GM21576 (cell line): ENCODE results near the gene MED27.

Experiments used
- ATAC-seq: cut with Tn5 transposase; IDR thresholded peaks from one replicate; pipeline ENCODE4 v1.9.1; 2021; ENCODE audit warnings: mild to moderate bottlenecking, moderate library complexity; ENCODE audit not compliant: unreplicated experiment

MED27 gene

DNA sequence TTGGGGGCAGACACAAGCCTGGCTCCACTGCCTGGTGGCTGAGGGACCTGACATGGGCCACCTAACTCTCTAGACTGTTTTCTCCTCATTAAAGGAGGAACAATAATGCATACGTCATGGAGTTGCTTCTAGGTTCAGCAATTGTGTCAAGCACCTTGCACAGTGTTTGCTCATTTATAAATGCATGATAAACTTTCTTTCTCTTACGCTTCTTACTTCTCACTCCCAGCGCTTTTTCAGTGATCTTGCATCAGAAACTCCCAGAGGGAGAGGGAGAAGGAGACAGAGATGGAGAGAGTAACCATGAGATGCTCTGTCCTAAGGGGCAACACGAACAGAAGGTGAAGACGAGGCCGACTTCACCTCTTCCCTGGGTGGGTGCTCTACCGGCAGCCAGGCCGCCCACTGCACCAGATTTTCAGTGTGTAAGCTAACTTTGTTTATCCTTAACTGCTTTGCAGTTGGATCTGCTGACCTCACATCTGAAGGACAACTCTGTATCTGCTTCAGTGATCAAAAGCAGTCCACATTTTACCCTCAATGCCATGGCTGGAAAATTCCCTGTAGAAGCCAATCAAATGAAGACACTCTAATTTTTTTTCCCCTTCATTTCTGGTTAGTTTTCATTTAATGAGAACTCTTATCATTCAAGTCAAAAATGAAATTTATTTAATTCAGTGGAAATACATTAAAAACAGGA lies 35.3 kb downstream of the MED27 start:
- no peak for ATAC-seq

DNA sequence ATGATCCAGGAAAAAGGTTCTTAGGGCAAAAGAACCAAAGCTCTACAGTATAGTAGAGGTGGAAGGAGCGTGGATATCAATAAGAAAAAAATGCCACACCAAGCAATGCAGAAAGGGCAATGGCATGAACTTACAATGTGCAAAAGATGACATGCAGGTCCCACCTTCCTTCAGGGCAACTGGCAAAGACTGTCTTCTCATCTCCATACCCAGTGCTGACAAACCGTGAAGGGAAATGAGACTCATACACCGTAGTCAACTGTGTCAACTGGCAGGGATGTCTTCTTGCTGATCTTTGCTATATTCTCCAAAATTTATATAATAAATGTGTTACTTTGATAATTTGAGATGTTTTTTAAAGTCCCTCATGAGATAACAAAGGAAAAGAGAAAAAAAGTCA lies 36.0 kb downstream of the MED27 start:
- no peak for ATAC-seq

DNA sequence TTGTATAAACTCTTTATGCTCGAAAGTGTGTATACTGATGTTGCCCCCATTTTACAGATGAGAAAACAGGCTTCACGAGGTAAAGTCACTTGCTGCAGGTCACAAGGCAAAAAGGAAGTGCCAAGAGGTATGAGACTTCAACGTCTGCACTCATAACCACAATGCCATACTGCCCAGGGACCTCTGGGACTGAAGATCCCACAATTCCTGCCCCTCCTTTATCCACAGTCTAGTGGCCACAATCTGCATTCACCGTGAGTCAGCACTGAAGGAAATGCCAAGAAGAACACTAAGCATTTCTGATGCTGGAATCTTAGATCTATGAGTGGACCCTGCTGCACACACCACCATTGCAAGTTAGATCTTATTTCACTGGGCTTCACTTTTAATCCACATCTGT lies 37.3 kb downstream of the MED27 start:
- ATAC-seq = no peak

DNA sequence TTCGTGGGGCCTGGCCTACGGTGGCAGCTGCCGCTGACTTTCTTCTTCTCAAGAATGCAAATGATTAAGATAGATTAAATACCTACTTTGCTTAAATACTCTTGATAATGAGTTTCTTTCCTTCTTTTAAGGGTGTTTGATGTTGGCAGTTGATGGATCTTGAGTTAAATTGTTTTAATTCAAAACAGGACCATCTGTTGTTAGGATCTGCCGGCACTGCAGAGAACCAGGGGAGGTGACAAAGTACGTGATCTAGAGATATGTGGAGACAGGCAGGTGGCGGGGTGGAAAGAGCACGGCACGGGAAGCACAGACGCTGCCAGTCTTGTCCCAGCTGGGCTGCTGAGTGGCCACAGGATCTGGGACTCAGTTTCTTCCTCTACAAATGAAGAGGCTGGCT lies 37.9 kb downstream of the MED27 start:
- ATAC-seq = no peak

DNA sequence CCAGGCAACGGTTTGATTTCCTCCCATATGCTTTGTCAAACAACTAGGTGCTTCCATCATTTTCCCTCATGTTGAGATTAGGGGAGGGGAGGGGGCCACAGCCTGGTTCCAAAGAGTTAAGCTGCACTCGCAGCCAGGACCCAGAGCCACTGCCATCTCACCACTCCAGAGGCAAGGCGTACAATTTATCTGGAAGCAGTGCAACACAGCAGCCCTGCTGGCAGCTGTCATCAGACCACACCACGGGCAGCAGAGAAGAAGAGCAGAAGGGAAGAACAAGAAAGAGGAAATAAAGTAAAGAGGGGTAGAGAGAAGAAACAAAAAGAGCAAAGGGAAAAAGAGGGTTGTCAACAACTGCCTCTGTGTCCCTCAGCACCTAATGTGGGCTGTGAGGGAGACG lies 38.9 kb downstream of the MED27 start:
- ATAC-seq = no peak

DNA sequence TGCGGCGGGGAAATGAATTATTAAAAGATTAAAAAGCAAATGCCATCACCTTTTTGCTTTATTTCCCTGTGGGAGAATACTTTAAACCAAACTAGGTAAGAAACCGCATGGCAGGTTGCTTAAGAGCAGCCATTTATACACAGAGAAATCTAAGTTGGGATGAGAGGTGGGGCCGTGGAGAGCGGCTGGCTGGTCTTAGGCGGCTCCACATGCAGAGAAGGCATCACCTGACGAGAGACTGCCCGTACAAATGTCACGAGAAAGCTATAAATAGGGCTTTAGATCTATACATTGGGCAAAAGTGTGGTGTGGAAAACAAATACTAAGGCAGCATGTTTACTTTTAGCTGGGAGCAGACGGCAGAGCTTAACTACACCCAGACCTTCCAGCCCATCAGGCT lies 39.4 kb downstream of the MED27 start:
- ATAC-seq = no peak

DNA sequence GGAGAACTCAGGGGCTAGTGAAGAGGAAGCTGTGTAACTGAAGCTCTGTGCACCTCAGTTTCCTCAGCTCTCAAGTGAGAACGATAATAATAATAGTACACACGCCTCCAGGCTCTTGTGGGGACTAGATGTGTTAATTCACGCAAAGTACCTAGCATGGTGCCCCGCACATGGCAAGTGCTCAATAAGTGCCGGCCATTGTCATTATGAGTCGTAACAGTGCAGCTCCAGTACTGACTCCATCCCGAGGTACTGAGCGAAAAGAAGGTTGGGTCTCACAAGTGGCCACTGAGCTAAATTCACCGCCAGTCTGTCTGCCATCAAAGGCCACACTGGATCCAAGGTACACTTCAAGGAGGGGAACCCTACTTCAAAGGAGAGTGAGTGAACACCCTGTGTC lies 40.4 kb downstream of the MED27 start:
- no peak for ATAC-seq

DNA sequence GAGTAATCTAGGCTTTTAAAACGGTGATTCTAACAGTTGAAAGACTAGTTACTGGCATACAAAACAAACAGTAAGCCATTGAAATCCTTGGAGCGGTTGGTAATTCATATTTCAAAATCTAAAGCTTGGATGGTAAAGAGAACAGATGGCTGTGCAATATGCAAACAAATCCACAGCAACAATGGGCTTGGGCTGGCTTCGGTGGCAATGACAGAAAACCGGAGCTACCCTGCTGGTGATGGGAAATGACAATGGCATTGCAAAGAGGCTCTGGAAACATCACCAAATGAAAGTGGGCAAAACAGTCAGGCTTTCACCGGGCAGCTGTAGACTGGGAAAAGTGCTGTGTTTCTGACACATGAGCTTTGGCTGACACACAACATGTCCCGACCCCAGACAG lies 42.2 kb downstream of the MED27 start:
- no peak for ATAC-seq

DNA sequence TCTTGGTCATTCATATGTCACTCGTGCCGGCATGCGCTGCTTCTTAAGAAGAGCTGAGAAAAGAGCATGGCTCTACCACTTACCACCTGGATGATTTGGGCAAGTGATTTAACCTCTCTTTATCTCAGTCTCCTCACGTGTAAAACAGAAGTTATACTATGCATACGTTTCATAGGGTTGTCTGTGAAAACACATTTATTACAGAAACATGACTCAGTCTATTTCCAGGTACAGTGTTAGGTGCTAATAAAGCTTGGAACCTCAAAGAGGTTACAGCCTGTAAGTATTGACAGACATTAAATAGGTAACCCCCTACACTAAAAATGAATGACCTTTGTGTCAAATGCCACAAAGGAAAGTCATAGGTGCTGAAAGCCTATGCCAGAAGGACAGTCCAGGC lies 43.1 kb downstream of the MED27 start:
- no peak for ATAC-seq

DNA sequence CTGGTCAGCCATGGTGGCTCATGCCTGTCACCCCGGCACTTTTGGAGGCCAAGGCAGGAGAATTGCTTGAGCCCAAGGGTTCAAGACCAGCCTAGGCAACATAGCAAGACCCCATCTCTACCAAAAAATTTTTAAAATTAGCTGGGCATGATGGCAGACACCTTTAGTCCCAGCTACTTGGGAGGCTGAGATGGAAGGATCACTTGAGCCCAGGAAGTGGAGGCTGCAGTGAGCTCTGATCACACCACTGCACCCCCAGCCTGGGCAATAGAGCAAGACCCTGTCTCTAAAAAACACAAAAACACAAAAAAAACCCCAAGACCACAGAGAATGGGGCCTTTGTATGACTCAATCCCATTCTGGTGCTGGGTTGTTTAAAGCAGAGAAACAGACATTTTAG lies 44.0 kb downstream of the MED27 start:
- no peak for ATAC-seq

DNA sequence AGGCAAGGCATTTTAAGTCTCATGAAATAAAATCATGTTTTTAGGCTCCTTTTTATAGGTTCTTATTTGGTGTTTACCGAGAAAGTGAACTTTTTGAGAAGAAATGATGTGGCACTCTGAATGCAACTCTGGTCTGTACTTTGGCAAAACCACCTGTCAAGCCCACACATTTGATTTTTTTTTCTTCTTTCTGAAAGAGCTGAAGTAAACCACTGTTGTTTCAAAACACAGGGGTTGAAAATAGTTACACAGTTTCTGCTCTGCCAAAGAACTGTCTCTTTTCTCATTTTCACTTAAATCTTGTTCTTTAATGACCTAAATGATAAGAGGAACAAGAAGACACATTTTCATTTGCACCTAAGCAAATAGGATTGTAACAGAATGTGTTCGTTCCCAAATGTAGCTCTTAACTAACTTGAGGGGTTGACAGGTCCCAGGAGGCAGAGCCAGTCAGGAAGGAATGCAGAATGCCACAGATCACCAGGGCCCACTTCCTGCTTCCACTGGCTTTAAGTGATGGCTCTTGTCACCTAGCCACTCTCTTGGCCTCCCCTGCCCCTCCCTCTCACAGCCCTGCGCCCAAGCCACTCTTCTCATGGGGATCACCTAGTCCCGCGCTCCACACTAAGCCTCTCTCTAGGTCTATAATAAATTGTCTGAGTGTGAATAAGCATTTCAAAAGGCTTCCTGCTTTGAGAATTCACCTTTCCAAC lies 47.3 kb downstream of the MED27 start:
- no peak for ATAC-seq

DNA sequence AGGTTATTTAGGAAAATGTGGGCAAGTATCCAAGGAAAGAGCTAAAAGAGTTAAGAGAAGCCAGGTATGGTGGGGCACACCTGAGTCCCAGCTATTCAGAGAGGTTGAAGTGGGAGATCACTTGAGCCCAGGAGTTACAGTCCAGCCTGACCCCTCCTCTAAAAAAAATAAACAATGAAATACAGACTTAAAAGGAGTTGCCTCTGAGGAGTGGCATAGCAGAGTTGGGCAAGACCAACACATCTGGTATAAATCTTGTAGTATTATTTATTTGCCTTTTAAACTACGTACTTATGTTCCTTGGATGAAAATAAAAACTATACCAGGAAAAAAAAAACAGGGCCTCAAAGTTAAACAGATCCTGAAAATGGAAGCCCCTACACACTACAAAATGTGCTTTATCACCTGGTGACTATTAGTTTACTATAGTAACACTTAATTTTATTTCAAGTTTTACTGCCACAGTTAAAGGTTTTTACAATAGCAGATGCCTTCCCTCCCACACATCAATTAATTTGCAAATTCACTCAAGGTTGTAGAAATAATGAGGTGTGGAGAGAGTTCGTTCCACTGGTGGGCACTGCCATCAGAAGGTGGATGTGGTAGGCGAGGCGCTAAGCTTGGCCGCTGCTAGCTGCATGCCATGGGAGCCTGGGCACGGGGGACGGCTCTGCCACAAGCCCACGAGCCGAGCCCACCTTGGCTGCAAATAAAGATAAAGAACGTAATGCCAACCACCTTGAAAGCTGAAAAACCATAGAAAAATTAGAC lies 48.0 kb downstream of the MED27 start:
- ATAC-seq = no peak

DNA sequence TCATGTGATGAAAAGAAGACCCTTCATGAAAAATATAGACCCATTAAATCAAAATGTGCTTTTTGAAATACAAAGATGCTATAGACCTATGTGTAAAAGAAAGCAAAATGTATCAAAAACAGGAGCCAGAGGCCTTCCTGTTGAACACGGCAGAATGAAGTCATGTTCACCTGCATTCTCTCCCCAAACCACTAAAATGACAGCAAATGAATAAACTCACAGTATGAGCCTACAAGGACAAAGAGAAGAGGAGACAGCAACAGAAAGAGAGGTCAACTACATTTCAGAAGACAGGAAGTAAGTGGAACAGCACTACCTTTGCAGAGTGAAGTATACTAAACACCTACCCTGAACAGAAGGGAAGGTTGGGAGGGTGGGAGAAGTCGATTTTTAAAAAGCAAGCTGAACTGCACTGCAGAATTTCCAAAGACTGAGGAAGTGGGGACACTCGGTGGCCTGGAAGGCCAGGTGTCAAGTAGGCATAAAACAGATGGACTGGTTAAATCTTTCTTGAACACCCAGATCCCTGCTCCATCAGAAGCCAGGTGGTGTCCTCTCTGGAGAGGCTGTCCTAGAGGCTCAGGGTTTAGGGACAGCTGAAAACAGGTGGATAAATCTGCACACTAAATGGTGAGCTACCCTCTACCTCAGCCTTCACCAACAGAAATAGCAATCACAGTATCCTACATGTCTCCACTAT lies 48.9 kb downstream of the MED27 start:
- no peak for ATAC-seq

DNA sequence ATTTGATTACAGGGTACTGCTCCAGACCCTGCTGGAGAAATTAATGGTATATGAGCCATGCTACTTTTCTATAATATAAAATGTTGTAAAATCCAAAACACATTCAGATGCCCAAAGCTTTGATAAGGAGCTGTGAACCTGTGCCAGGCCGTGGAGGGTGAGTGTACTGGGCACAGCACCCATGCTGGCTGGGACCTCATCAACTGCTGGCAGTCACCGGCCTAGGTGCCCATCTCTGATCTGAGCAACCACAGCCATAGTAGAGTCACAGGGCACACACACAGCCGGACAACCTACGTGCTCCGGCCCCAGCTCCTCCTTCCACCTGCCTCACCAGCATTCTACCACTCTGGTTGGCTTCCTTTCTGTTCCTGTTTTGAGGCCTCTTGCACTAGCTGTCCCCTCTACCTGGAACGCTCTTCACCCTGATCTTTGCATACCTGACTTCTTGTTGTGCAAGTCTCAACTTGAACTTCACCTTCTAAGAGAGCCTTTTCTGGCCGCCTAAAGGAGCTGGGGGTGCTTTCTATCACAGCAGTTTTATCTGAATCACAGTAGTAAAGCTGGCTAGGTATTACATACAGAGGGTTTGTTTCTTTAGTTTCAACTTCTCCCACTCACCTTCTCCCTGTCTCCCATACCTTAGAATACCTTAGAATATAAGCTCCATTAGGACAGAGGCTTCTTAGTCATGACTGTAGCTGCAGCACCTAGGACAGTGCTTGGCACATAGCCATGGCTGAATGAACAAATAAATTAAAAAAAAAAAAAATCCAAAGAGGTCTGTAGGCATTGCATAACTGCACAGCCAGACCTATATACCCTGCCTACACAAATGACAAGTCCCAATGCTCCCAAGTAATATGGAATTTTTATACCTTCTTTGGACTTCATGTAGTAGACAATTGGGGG lies 51.7 kb downstream of the MED27 start:
- no peak for ATAC-seq

DNA sequence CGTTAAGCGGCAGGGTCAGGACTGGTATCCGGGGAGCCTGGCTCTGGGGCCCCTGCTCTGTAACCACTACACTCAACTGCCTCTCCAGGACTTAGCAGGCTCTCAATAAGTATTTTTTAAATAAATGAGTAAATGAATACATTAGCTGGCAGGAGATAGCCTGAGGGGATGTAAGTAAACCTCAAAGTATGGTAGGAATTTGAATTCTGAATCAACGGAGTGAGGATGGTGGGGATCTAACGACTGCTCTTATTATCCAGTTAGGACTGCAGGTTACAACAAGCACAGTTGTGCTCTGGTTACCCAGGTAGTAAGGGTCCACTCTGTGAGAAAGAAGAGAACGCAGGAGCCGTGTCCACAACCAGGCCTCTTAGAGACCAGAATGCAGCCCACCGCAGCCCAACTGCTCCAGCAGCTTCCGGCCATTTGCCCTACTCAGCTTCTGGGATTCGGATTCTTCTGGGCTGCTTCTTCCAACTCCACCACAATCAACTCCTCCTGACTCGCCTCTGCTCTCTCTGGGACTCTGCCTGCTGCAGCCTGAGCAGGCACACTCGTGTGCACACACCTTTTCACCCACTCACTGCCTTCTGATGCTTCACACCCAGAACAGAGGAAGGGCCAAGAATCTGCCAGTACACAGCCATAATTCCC lies 52.6 kb downstream of the MED27 start:
- ATAC-seq = no peak

DNA sequence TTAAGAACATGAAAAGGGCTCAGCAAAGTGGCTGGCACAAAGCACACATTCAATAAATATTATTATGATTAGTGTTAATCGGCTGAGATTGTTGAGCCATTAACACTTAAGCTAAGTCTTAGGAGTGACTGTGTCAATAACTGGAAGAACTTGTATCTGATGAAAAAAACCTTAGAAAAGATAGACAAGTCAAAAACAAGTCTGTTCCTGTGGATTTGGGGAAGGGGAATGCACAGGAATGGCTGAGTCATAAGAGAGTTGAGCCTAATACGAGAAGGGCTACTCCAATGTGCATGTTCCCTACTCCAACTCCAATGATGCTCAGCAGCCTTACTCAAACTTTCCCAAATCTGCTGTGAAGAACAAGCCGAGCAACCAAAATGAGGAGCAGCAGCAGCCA lies 53.9 kb downstream of the MED27 start:
- no peak for ATAC-seq

DNA sequence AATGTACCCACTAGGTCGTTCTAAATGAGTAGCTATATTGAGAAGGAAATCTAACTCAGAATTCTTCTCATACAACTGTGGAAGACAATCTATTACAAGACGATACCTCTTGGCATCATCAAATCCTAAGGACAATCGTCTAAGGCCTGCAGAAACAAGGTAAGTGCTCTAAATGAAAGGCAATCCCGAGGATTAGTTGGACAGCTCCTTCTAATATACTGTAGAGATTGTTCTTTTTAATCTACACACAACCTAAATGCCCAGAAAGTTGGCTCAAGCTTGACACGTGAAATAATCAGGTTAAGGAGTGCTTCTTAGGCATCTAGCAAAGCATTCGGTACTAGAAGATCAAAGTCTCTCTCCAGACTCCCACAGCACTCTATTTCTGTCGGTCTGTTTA lies 55.1 kb downstream of the MED27 start:
- ATAC-seq = no peak

DNA sequence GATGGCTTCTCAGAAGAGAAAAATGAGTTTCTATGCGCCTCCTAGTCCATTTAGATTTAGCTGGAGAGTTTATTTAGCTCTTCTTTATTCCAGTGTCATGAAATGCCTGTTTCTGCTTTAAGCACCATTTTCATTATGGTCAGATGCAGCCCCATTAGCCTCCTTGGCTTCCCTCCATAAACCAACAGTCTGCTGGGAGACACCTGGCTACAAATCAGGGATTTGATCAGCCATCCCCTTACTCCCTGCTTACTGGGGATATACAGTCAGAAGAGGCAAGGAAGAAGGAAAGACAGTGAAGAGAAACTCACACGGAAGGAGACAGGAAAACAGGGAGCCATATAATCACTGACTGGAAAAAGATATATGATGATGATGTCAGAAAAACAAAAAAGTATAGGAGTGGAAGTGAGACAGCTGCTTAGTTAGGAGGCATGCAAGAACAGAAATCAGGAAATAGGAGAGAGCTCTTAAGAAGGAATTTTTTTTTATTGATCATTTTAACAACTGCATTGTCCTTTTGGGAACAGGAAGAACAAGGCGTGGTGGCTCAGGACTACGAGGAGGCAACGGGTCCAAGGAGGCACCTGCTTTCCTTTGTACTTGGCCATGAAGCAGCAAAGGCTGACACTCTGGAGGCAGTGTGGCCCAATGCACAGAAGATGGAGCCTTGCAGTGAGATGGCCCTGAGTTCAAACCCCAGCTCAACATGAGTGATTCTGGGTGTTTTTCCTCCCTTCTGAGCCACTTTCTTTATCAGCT lies 56.1 kb downstream of the MED27 start:
- no peak for ATAC-seq

DNA sequence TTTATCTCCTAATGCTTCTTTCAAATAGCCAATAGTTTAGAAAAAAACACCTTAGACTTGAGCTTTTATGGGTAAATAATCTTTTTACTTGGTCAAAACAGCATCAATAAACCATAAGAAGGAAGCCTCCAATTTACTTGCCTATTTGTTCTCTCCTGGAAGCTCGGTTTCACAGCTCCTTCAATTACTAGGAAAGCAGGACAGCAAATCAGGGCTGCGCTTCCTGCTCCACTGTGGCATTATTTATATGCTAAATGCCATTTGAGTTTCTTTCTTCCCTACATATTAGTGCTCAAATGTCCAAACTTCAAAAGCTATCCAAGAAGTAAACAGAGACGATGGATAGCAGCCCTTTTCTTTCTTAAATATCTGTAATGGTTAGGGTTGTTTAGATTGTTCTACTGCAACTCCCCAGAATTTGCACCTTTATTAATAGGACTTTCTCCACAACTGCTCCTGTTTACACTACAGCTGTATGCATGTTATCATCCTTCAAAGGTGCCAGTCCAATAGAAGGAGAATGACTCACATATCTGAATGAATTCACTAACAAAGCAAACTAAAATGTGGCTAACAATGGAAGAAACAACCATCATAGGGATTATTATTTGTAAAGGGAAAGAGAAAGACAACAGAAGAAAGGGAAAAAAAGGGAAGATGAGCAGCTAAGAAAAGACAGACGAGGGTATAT lies 58.7 kb downstream of the MED27 start:
- ATAC-seq = no peak
